Aorta (tissue), 5 donors: ENCODE results near the gene CCDC134. TPM values are rescaled to one million over a fixed set of nuclear protein-coding genes. Genes with fewer than 3 reads are reported as not detected.

Source experiments
- ATAC-seq: fragments of 200-7000 bp; cut with Tn5 transposase; one replicate; pipeline ENCODE4 v1.9.1; 2022; ENCODE audit warnings: moderate library complexity; ENCODE audit not compliant: low FRiP score
- DNase-seq, 2 donors: peaks; one replicate each; pipeline ENCODE4 v3.0.0-alpha.2; 2020
- H3K27ac ChIP-seq, 2 donors: one replicate each; pipeline ENCODE4 v1.5.1; 2013; ENCODE audit warnings: low read length in 2 of 2, mild to moderate bottlenecking in 2 of 2, moderate library complexity in 2 of 2, control low read depth in 1 of 2, inconsistent platforms in 1 of 2, low read depth in 1 of 2
- H3K27me3 ChIP-seq, 2 donors: one replicate each; pipeline ENCODE4 v1.6.1; 2013; ENCODE audit warnings: control low read depth in 1 of 2, low read length in 1 of 2, mild to moderate bottlenecking in 1 of 2, moderate library complexity in 1 of 2; ENCODE audit not compliant: insufficient read depth in 2 of 2, control insufficient read depth in 1 of 2
- H3K36me3 ChIP-seq, 2 donors: one replicate each; pipeline ENCODE4 v1.6.1; 2013; ENCODE audit warnings: control low read depth in 1 of 2, low read length in 1 of 2, mild to moderate bottlenecking in 1 of 2; ENCODE audit not compliant: insufficient read depth in 2 of 2, control insufficient read depth in 1 of 2
- H3K4me1 ChIP-seq, 2 donors: one replicate each; pipeline ENCODE4 v1.6.1; 2013; ENCODE audit warnings: low read length in 2 of 2, control low read depth in 1 of 2, mild to moderate bottlenecking in 1 of 2, moderate library complexity in 1 of 2; ENCODE audit not compliant: insufficient read depth in 2 of 2, control insufficient read depth in 1 of 2
- H3K4me3 ChIP-seq, 2 donors: one replicate each; pipeline ENCODE4 v1.5.1; 2013; ENCODE audit warnings: low read length in 2 of 2, control low read depth in 1 of 2, mild to moderate bottlenecking in 1 of 2
- H3K9me3 ChIP-seq: one replicate; pipeline ENCODE4 v1.6.1; 2013; ENCODE audit warnings: mild to moderate bottlenecking, low read length; ENCODE audit not compliant: control insufficient read depth
- WGBS, 2 donors: extraction: QIAGEN DNeasy Blood & Tissue Kit; methylation state at CpG; one replicate each; pipeline ENCODE4 v1.1.7; 2013; 5-methylcytosine and 5-hydroxymethylcytosine counted together
- intact Hi-C, 2 donors: fragments of 100-400 bp; cut with DNase I; formaldehyde crosslinking; loops; one replicate each; pipeline versions ENCODE4 v1.14.2 to v1.15.0; 2022
- polyA plus RNA-seq, 2 donors: library from polyadenylated mRNA; stranded (reverse); fragments of 200-250 nt; gene quantifications; one replicate each; pipeline ENCODE4 v1.2.3, GENCODE V29; 2013
- total RNA-seq, 2 donors: library from RNA; stranded (reverse); fragmentation: NEBNext Ultra II Directional; extraction: Animal tissue kit (Norgen Biotek cat#: 25700); gene quantifications; one replicate each; pipeline ENCODE4 v1.2.1, GENCODE V29; 2021
- donor health status: healthy with polysubstance abuse.
- donor health status: Bipolar disorder and iron deficiency.
- donor health status: DM: no; HTN: no; CAD: no.
- donor health status: DM: no; HTN: no; CAD: no.
- donor health status: DM: yes; HTN: yes; CAD: no.

Gene CCDC134
- total and polyA plus RNA-seq, 4 donors: 1.0 to 7.3 (median 4.1) TPM; not detected in 1

DNA sequence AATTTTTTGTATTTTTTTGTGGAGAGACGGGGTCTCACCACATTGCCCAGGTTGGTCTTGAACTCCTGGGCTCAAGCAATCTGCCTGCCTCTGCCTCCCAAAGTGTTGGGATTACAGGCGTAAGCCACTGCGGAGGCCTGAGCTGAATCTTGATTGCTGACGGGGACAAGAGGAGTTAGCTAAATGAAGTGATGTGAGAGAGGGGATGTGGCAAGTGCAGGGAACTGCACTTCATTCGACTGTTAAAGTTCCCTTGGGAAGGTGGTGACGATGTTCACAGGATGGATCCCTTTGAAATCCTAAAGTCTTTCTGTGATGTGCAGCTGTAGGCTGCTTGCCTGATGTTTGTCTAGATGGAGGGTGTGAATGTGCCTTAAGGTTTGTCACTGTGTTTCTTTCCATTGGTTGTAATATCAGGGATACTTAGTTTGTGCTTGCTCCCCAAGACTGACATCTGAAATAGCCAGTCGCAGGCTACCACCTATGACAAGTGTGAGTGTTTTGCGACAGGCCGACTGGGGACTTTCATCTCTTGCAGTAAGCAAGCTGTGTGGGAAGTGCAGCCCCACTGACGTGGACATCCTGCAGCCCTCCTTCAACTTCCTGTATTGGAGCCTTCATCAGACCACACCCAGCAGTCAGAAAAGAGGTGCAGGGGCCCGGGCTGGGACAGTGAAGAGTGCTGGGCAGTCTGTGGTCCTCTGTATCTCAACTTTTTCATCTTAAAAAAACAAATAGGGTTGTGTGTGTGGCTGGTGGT lies 19.6 kb upstream of the CCDC134 start:
- H3K27me3 ChIP-seq: no peaks in the 10 kb centered on the region
- H3K4me3 ChIP-seq: no peak overlapping the region
- no peaks in the 10 kb centered on the region for H3K9me3 ChIP-seq
- H3K36me3 ChIP-seq: no peaks in the 10 kb centered on the region
- 64 to 70% methylated on average over 11 of the region's 11 CpGs for WGBS, 2 donors
- intact Hi-C loops: no loop called here
- no peak overlapping the region for H3K27ac ChIP-seq
- ATAC-seq (peak; percentile 44), DNase-seq (peak; percentile 73 to 81)
- H3K4me1 ChIP-seq: no peaks in the 10 kb centered on the region

GRCh38 chr22:41781507-41781906 lies 19.0 kb upstream of the CCDC134 start:
- Histone ChIP-seq H3K36me3 (no peaks in the 10 kb centered on the region), H3K4me3 (no peak overlapping the region), H3K4me1 (no peaks in the 10 kb centered on the region), H3K27me3 (no peaks in the 10 kb centered on the region), H3K9me3 (no peaks in the 10 kb centered on the region), H3K27ac (no peak overlapping the region)
- DNase-seq: peak; percentile 6 to 22
- WGBS, 2 donors: 62 to 76% methylated on average over 1 of the region's 1 CpG
- ATAC-seq: no peak
- intact Hi-C loops: no loop called here

GRCh38 chr22:41782316-41782715 lies 18.2 kb upstream of the CCDC134 start:
- no peak overlapping the region for H3K27ac ChIP-seq
- WGBS, 2 donors: 84 to 89% methylated on average over 6 of the region's 6 CpGs

DNA sequence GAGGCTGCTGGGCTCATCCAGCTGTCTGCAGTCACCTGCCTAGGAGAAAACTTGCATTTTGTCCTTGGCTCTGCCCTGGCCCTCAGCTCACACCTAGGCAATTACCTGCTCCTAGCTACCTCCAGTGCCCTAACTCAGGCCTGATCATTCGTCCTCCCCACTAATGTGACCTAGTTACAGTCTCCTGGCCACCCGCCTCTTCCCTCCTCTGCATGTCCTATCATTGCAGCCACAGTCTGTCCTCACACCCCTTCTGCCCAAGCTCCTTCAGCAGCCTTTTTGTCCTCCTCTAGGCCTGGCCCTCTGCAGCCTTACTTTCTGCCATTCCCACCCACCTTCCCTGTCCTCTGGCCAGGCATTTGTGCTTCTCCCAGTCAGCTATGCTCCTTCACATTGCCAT lies 17.7 kb upstream of the CCDC134 start:
- 86 to 92% methylated on average over 2 of the region's 2 CpGs for WGBS, 2 donors
- Histone ChIP-seq H3K4me3 (no peak overlapping the region), H3K4me1 (no peaks in the 10 kb centered on the region), H3K36me3 (no peaks in the 10 kb centered on the region), H3K27ac (no peak overlapping the region), H3K27me3 (no peaks in the 10 kb centered on the region), H3K9me3 (no peaks in the 10 kb centered on the region)
- ATAC-seq: no peak
- intact Hi-C loops: no loop called here
- peak; percentile 23 to 37 for DNase-seq

More at GRCh38 chr22:41782316-41782715, 18.2 kb upstream of the CCDC134 start:
- no peak overlapping the region for H3K4me3 ChIP-seq
- H3K36me3 ChIP-seq: no peaks in the 10 kb centered on the region
- no peaks in the 10 kb centered on the region for H3K9me3 ChIP-seq
- DNase-seq (peak; percentile 9 to 23), ATAC-seq (no peak)
- no peaks in the 10 kb centered on the region for H3K27me3 ChIP-seq
- no peaks in the 10 kb centered on the region for H3K4me1 ChIP-seq
- intact Hi-C loops: no loop called here

GRCh38 chr22:41787331-41787730 lies 13.1 kb upstream of the CCDC134 start:
- 77 to 81% methylated on average over 2 of the region's 2 CpGs for WGBS, 2 donors
- no peak overlapping the region for H3K4me3 ChIP-seq
- H3K27me3 ChIP-seq: no peaks in the 10 kb centered on the region
- no peak overlapping the region for H3K27ac ChIP-seq
- H3K9me3 ChIP-seq: no peaks in the 10 kb centered on the region
- ATAC-seq: no peak
- intact Hi-C loops: no loop called here
- no peaks in the 10 kb centered on the region for H3K36me3 ChIP-seq
- peak in 1 of 2 donors; percentile 6 for DNase-seq
- no peaks in the 10 kb centered on the region for H3K4me1 ChIP-seq

DNA sequence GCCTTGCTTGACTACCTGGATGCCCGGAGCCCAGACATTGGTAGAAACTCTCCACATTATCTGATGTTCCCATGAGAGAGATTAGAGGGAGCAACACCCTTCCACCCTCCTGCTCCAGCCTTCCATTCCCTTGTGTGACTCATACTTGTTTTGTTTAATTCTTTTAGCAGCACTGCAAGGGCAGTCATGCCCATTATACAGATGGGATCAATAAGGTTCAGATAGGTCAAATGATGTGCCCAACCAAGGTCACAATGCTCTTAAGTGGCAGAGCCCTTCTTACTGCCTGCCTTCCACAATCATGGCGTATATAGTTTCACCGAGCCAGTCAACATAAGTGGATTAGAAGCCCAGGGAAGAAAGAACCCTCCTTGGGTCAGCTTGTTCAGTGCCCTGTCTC lies 6.6 kb upstream of the CCDC134 start:
- intact Hi-C loops: no loop called here
- H3K9me3 ChIP-seq: no peaks in the 10 kb centered on the region
- 90 to 95% methylated on average over 3 of the region's 3 CpGs for WGBS, 2 donors

DNA sequence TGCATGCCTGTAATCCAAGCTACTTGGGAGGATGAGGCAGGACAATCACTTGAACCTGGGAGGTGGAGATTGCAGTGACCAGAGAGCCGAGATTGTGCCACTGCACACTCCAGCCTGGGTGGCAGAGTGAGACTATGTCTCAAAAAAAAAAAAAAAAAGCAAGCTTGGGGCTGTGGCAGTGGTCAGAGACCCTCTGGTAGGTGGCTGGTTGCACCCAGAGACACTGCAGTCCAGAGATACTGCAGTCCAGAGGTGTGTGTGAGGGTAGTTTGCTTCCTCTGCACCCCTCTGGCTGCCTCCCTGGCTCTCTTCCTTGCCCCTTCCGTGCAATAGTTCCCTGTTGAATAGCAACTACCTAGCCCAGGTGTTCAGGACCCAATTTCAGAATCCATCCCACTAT lies 1.7 kb upstream of the CCDC134 start:
- Histone ChIP-seq H3K27me3 (no peaks in the 10 kb centered on the region), H3K9me3 (no peaks in the 10 kb centered on the region), H3K4me3 (no peak overlapping the region), H3K36me3 (no peaks in the 10 kb centered on the region), H3K4me1 (no peaks in the 10 kb centered on the region), H3K27ac (no peak overlapping the region)
- WGBS, 2 donors: 98 to 100% methylated on average over 2 of the region's 2 CpGs
- ATAC-seq: no peak
- intact Hi-C loops: no loop called here
- DNase-seq: no peak

More for the DNA sequence above, 6.6 kb upstream of the CCDC134 start:
- ATAC-seq (no peak), DNase-seq (peak; percentile 1 to 6)
- H3K4me1 ChIP-seq: no peaks in the 10 kb centered on the region
- H3K27ac ChIP-seq: no peak overlapping the region
- no peak overlapping the region for H3K4me3 ChIP-seq
- H3K27me3 ChIP-seq: no peaks in the 10 kb centered on the region
- no peaks in the 10 kb centered on the region for H3K36me3 ChIP-seq

DNA sequence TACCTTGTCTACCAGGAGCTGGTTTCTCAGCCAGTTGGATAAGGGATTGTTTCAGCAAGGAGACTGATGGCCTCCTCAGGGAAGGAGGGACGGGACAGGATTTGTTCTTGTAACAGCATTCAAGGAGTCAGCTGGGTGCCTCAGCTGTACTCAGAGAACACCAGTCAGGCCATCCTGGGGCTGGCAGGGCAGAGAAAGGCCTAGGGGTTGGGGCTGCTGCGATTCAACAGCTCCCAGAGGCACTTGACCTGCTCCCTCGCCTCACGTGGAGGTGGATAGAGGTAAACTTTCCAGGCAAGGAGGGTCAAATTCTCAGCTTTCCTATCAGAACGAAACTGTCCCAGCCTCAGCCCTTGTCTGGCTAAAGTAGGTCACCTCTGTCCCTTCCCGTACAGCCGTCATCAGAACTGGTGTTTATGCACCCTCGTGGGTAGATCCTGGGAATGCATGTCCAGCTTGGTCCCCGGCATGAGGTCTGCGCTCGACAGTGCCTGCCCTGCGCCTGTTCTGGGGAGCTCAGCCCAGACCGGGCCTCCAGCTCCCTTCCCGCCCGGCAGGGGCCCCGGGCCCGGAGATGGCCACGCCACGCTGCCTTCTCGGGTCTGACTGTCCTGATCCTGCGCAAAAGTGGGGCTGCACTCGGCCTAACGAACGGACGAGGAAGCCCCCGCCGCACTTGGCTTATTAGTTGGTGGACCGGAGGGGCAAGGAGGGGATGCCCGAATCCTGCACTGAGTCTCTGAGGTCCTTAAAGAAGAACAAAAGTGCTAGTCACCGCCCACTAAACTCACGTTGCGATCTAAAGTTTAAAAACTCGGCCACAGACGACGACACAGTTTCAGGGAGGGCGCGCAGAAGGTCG lies 762 bp upstream of the CCDC134 start:
- Histone ChIP-seq H3K27ac (peak overlapping the region in 1 of 2 donors; percentile 4), H3K27me3 (no peaks in the 10 kb centered on the region), H3K36me3 (no peaks in the 10 kb centered on the region), H3K4me1 (no peaks in the 10 kb centered on the region), H3K4me3 (peak overlapping the region; percentile 6 to 77), H3K9me3 (no peaks in the 10 kb centered on the region)
- 20% methylated on average over 38 of the region's 38 CpGs for WGBS, 2 donors
- intact Hi-C loops: loop anchor here in 1 of 2 donors (2.0 kb wide), 1 partner anchor 33 kb away; the partner anchor contains the start of gene SREBF2
- ATAC-seq: peak; percentile 82
- peak; percentile 49 to 79 for DNase-seq
